NCI-H510A treated with DMSO at 0.1 percent for 48 hours (cell line): Measurements from ENCODE around the gene WSB2.
A peak's percentile ranks its signal among the peaks of the same experiment; 100 is the strongest.
"Not testable (repeated sequence)": the region's sequence is repeated elsewhere in the genome, so short reads cannot be mapped to it uniquely, and the experiment has no call there.

Experiments used
- DNase-seq: peaks from one replicate; lab custom pipeline; 2025; lab: John Stamatoyannopoulos, UW

The WSB2 gene

GRCh38 chr12:118061011-118061872 lies at the start of gene WSB2:
Gene WSB2 (minus strand): TSS chr12:118061179. CDS start chr12:118061048, 131 bp downstream.
- peak; percentile 69 for DNase-seq

- no peak for DNase-seq
Measured at GRCh38 chr12:118109088-118109487, 48.1 kb upstream of the WSB2 start.

DNA sequence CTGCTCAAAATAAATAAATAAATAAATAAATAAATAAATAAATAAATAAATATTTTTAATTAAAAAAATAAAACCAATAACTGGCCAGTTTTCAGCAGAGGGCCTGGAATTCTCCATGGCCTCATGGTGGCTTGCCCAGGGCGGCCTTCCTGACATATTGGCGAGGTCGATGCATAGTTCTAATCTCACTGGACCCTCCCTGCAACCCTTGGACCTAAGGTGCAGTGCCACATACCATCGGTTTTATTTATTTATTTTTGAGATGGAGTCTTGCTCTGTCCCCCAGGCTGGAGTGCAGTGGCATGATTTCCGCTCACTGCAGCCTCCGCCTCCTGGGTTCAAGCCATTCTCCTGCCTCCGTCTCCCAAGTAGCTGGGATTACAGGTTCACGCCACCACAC lies 46.7 kb upstream of the WSB2 start:
- DNase-seq: no peak

DNA sequence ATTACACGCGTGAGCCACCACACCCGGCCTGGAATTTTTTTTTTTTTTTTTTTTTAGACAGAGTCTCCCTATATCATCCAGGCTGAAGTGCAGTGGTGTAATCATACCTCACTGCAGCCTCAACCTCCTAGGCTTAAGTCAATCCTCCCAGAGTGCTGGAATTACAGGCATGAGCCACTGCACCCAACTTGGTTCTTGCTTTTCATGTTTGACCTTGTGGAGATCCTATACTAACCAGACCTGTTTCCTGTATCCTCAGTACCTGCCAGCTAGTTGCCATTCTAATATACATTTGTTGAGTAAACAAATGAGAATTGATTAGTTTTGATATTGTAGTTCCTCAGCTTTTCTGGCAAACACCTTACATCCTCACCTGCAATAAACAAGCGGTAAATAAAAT lies 46.0 kb upstream of the WSB2 start:
- no peak for DNase-seq

- peak; percentile 84 for DNase-seq
Measured at GRCh38 chr12:118103601-118104382, 42.8 kb upstream of the WSB2 start, which contains the start of gene VSIG10. Gene VSIG10 (minus strand): TSS chr12:118104011. CDS start chr12:118103671, 340 bp downstream.

DNA sequence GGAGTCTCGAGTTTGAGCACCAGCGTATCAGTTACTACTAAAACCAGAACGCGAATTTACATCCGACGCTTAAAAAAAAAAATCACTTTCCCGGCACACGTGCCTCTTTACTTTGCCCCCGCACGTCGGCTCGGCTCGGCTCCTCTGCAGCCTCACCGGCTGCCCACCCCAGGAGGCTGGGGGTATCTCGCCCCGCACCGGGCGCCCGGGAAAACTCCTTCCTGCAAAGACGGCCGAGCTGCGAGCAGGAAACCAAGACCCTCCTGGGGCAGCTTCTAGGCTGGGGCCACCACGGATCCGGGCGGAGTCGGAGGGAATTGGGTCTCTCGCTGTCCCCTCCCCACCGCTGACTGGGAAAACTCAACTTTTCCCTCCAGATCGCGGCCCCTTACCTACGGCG lies 42.2 kb upstream of the WSB2 start:
- DNase-seq: peak; percentile 89

DNA sequence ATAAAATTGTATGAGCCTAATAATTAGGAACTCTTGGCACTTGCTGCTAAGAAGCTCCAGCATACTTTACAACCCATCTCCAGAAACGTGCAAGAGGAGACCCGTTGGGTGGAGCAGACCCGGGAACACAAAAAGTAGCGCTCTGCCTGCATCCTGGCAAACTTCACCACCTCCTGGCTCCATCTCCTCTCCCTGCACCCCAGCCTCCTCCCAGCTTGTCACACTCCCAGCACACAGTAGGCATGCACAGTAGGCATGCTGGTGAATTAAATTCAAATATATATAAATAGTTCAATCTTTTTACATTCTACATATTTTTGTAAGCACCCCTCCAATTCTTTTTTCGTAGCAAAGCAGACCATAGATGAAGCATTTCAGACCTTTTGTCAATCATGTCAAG lies 41.6 kb upstream of the WSB2 start:
- DNase-seq: no peak

- DNase-seq: no peak
Measured at GRCh38 chr12:118102070-118102469, 41.1 kb upstream of the WSB2 start.

- DNase-seq: no peak
Measured at GRCh38 chr12:118101051-118101450, 40.1 kb upstream of the WSB2 start.

- peak; percentile 55 for DNase-seq
Measured at GRCh38 chr12:118098911-118099671, 38.1 kb upstream of the WSB2 start.

- DNase-seq: no peak
Measured at GRCh38 chr12:118098401-118098800, 37.4 kb upstream of the WSB2 start.

- no peak for DNase-seq
Measured at GRCh38 chr12:118094039-118094438, 33.1 kb upstream of the WSB2 start.

DNA sequence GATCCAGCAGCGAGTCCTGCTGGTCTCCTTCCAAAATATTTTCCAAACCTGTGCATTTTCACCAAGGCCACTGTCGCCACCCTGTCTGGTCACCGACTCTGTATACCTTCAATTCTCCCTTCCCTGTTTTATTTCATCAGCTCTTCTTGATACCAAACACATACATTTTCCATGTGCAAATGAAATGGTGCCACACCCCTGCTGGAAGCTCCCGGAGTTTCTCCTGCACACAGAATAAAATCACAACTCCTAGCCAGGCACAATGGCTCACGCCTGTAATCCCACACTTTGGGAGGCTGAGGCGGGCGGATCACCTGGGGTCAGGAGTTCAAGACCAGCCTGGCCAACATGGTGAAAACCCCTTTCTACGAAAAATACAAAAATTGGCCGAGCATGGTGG lies 28.8 kb upstream of the WSB2 start:
- DNase-seq: no peak

GRCh38 chr12:118082161-118082560 lies 21.2 kb upstream of the WSB2 start:
- no peak for DNase-seq

GRCh38 chr12:118081521-118081920 lies 20.5 kb upstream of the WSB2 start:
- DNase-seq: not testable (repeated sequence)

DNA sequence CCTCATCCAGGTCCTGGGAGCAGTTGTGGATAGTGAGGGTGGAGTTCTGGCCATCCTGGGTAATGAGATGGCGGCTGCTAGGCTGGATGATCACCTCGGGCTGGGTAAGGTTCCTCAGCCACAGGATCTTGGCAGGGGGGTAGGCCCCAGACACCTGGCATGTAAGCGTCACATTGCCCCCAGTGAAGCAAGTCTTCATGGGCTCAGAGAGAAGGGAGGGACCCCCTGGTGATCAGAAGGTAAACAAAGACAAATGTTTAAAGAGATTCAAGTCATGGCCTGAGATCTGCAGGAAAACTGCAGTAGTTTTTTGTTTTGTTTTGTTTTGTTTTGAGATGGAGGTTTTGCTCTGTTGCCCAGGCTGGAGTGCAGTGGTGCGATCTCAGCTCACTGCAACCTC lies 12.8 kb upstream of the WSB2 start:
- no peak for DNase-seq

- no peak for DNase-seq
Measured at GRCh38 chr12:118070650-118071049, 9.7 kb upstream of the WSB2 start.

GRCh38 chr12:118068445-118068844 lies 7.5 kb upstream of the WSB2 start:
- DNase-seq: no peak

DNA sequence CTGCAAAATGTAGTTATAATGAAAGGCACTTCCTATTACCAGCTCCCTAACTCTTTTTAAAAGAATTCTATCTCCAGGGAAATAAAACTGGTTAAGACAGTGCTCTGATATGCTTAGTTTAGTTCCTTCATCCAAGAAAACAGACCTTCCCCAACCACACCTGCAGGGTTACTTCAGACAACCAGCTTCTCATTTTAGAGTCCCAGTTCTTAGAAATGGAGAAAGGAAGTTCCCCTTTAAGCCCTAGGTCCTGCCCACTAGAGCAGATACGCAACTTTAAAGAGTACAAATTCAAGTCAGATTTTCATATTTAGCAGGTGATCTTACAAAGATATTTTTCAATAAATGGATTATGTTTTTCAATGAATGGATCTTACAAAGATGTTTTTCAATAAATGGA lies 4.4 kb upstream of the WSB2 start:
- no peak for DNase-seq

DNA sequence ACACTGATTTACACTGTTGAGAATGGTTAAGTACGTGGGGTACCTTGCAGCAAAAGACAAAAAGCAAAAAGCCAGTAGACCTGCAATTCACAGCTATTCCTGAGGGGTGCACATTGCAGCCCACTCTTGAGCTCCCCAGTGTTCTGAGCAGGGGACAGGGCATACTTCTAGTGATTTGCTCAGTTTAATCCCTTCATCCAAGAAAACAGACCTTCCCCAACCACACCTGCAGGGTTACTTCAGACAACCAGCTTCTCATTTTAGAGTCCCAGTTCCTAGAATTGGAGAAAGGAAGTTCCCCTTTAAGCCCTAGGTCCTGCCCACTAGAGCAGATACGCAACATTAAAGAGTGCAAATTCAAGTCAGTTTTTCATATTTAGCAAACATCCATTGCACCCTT lies 3.6 kb upstream of the WSB2 start:
- no peak for DNase-seq

GRCh38 chr12:118063576-118064391 lies 2.8 kb upstream of the WSB2 start:
- DNase-seq: no peak
